ENCODE measurements around the gene HNRNPUL1.
"Not testable (repeated sequence)": the region's sequence is repeated elsewhere in the genome, so short reads cannot be mapped to it uniquely, and the experiment has no call there.

Gene HNRNPUL1

GRCh38 chr19:41263850-41264580, at the start of gene HNRNPUL1:
TSS of gene HNRNPUL1 (plus strand) at chr19:41264372. CDS start at chr19:41264504, 132 bp downstream.
- peak; percentile 100 for DNase-seq (ENCODE audit: low read depth)

GRCh38 chr19:41217741-41218140, 46.4 kb upstream of the HNRNPUL1 start:
- DNase-seq (ENCODE audit: low read depth), result no peak

- no peak for DNase-seq (ENCODE audit: low read depth)
Observed at GRCh38 chr19:41218249-41218614, 45.9 kb upstream of the HNRNPUL1 start.

- DNase-seq (ENCODE audit: low read depth), result peak; percentile 73
Observed at GRCh38 chr19:41218615-41219507, 45.3 kb upstream of the HNRNPUL1 start, which contains the start of gene AXL. TSS of gene AXL (plus strand) at chr19:41219223. CDS start at chr19:41219393, 170 bp downstream.

- DNase-seq (ENCODE audit: low read depth), result no peak
Observed at GRCh38 chr19:41219924-41220567, 44.1 kb upstream of the HNRNPUL1 start.

- DNase-seq (ENCODE audit: low read depth), result no peak
Observed at GRCh38 chr19:41220811-41221210, 43.4 kb upstream of the HNRNPUL1 start.

GRCh38 chr19:41221514-41222205, 42.5 kb upstream of the HNRNPUL1 start:
- no peak for DNase-seq (ENCODE audit: low read depth)

- DNase-seq (ENCODE audit: low read depth), result no peak
Observed at GRCh38 chr19:41222240-41222639, 41.9 kb upstream of the HNRNPUL1 start.

GRCh38 chr19:41223431-41224234, 40.5 kb upstream of the HNRNPUL1 start:
- peak; percentile 54 for DNase-seq (ENCODE audit: low read depth)

GRCh38 chr19:41224632-41225031, 39.5 kb upstream of the HNRNPUL1 start:
- no peak for DNase-seq (ENCODE audit: low read depth)

GRCh38 chr19:41225238-41226052, 38.7 kb upstream of the HNRNPUL1 start:
- peak; percentile 99 for DNase-seq (ENCODE audit: low read depth)

- DNase-seq (ENCODE audit: low read depth), result no peak
Observed at GRCh38 chr19:41226053-41226873, 37.9 kb upstream of the HNRNPUL1 start.

- no peak for DNase-seq (ENCODE audit: low read depth)
Observed at GRCh38 chr19:41226874-41227390, 37.2 kb upstream of the HNRNPUL1 start.

GRCh38 chr19:41228486-41228885, 35.7 kb upstream of the HNRNPUL1 start:
- DNase-seq (ENCODE audit: low read depth), result no peak

GRCh38 chr19:41229338-41229737, 34.8 kb upstream of the HNRNPUL1 start:
- not testable (repeated sequence) for DNase-seq (ENCODE audit: low read depth)

- DNase-seq (ENCODE audit: low read depth), result no peak
Observed at GRCh38 chr19:41230067-41230857, 33.9 kb upstream of the HNRNPUL1 start.

GRCh38 chr19:41232686-41233085, 31.5 kb upstream of the HNRNPUL1 start:
- DNase-seq (ENCODE audit: low read depth), result no peak

- no peak for DNase-seq (ENCODE audit: low read depth)
Observed at GRCh38 chr19:41233748-41234240, 30.4 kb upstream of the HNRNPUL1 start.

All from GM04503 (cell line).